ENCODE measurements around the gene TSC22D2. TPM values are rescaled to one million over a fixed set of nuclear protein-coding genes. Genes with fewer than 3 reads are reported as not detected.

TSC22D2 gene
- polyA plus RNA-seq, 3 donors: 46.1 to 58.6 (median 56.2) TPM

- DNase-seq: peak; percentile 84
Measured at GRCh38 chr3:150409512-150410310, 1.6 kb downstream of the TSC22D2 start.

GRCh38 chr3:150410311-150411105 lies 2.4 kb downstream of the TSC22D2 start:
- DNase-seq: no peak

- DNase-seq: no peak
Measured at GRCh38 chr3:150411106-150411460, 3.0 kb downstream of the TSC22D2 start.

GRCh38 chr3:150411546-150411945 lies 3.4 kb downstream of the TSC22D2 start:
- no peak for DNase-seq

GRCh38 chr3:150411976-150412375 lies 3.9 kb downstream of the TSC22D2 start:
- DNase-seq: no peak

GRCh38 chr3:150412561-150413231 lies 4.6 kb downstream of the TSC22D2 start:
- no peak for DNase-seq

- DNase-seq: no peak
Measured at GRCh38 chr3:150414258-150414657, 6.2 kb downstream of the TSC22D2 start.

- no peak for DNase-seq
Measured at GRCh38 chr3:150414959-150415358, 6.9 kb downstream of the TSC22D2 start.

- no peak for DNase-seq
Measured at GRCh38 chr3:150419076-150419868, 11.2 kb downstream of the TSC22D2 start.

GRCh38 chr3:150419959-150420358 lies 11.9 kb downstream of the TSC22D2 start:
- no peak for DNase-seq

- no peak for DNase-seq
Measured at GRCh38 chr3:150421256-150421655, 13.2 kb downstream of the TSC22D2 start.

- DNase-seq: no peak
Measured at GRCh38 chr3:150421799-150422548, 13.9 kb downstream of the TSC22D2 start.

- DNase-seq: no peak
Measured at GRCh38 chr3:150422907-150423306, 14.8 kb downstream of the TSC22D2 start.

- DNase-seq: no peak
Measured at GRCh38 chr3:150423761-150424160, 15.7 kb downstream of the TSC22D2 start.

- no peak for DNase-seq
Measured at GRCh38 chr3:150426292-150426691, 18.2 kb downstream of the TSC22D2 start.

GRCh38 chr3:150428562-150428961 lies 20.5 kb downstream of the TSC22D2 start:
- no peak for DNase-seq

- no peak for DNase-seq
Measured at GRCh38 chr3:150429767-150430671, 21.9 kb downstream of the TSC22D2 start.

GRCh38 chr3:150433347-150433746 lies 25.2 kb downstream of the TSC22D2 start:
- DNase-seq: no peak

GRCh38 chr3:150434234-150434633 lies 26.1 kb downstream of the TSC22D2 start:
- no peak for DNase-seq

GRCh38 chr3:150436161-150436560 lies 28.1 kb downstream of the TSC22D2 start:
- no peak for DNase-seq
